Fibroblast of upper back skin (primary cell): ENCODE data around the gene DHFR2.
"Not testable (repeated sequence)": the region's sequence is repeated elsewhere in the genome, so short reads cannot be mapped to it uniquely, and the experiment has no call there.

ENCODE experiments used
- DNase-seq: peaks from one replicate; pipeline ENCODE4 v3.0.0-alpha.2; 2013

DHFR2 gene

DNA sequence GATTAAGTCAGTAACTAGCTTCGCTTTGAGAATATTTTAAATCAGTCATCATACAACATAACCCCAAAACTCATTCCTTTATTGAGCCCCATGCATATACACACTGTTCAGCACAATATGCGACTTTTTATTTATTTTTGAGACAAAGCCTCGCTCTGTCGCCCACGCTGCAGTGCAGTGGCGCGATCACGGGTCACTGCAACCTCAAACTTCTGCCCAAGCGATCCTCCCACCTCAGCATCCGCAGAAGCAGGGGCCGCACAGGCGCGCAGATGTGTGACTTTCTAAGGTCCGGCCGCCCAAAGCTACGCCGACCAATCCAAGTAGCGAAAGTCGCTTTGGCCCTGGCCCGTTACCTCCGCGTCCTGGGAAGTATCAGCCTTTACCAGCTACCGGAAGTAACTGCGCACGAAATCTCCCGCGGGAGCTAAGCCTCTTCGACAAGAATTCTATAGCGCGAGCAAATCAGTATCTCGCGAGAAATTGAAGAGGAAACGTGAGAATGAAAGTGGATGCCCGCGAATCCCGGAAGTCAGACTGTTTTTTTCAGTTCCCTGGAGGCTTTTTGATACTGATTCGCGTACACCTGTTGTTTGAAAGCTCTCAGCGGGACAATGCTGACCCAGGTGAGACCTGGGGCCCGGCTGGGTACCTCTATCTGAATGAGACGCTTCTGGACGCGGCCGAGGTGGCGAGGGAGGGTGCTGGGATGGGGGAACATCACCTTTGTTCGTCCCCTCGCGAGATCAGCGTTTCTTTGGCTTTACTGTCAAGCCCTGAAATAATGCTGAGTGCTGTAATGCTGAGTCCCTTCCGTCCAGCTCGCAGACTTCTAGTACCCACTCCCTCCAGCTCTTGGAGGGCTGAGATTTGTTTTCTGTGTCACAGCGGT, at the start of gene DHFR2, which contains the start of gene NSUN3:
Gene DHFR2, minus strand, starts transcription at position 404 of the 892 bp plus-strand sequence. CDS start 1,405 bp downstream, outside the sequence.
Gene NSUN3, plus strand, starts transcription at position 549 of the 892 bp plus-strand sequence. Its CDS starts 66 bp downstream, at position 615.
- DNase-seq: peak; percentile 99

DNA sequence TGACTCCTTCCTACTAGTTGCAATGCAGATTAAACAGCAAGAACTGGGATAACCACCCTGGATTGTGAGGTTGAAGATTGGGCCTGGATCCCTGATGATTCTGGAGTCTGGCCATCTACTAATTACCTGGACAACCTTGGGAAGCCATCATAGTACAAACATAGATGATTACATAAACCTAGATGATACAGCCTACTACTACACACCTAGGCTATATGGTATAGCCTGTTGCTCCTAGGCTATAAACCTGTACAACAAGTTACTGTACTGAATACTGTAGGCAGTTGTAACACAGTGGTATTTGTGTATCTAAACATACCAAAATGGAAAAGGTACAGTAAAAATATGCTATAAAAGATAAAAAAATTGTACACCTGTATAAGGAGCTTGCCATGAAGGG, 48.1 kb upstream of the DHFR2 start:
- DNase-seq: no peak

DNA sequence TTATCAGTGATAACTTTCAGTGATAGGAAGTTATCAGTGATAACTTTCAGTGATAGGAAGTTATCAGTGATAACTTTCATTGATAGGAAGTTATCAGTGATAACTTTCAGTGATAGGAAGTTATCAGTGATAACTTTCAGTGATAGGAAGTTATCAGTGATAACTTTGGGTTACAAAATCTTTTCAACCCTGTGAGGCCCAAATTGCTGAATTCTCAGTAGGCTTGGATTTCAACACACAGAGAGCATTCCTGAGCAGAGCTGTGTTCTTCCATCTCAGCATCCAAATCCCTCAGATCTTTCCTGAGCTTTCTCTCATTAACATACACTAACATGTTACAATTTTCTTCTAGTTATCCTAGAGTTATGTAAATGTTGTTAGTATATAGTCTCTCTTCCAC, 47.5 kb upstream of the DHFR2 start:
- not testable (repeated sequence) for DNase-seq

DNA sequence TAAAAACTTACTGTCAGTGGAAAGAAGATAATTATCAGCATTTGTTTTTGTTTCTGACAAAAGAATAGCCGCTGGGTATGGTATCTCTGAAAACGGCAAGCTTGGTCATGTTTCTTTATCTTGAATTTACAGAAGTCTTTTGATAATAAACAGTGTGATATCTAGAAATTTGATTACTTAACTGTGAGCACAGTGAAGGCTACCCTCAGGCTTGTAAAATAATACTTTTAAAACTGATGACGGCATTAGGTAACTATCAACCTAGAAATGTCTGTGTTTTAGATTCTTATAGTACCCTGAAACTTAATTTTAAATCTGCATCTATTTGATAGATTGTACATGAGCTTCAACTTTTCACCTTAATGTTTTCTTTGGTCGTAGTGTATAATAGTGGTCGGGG, 43.6 kb upstream of the DHFR2 start:
- DNase-seq: no peak

DNA sequence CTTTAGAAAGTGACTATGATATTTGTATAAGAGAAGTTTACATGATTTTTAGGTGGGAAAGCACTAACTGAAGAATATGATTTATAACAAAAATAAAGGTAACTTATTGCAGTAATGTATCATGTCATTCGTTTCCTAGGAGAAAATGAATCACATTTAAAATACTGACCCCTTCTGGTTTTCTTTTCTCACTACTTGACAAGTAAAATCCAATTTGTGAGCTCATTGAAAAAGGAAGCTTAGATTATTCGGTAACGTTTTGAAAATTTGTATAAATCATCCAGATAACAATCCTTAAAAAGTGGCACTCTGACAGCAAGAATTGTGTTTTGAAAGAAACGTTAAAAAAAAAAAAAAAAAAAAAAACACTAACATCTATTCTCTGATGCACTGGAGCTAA, 39.1 kb upstream of the DHFR2 start:
- DNase-seq: no peak

DNA sequence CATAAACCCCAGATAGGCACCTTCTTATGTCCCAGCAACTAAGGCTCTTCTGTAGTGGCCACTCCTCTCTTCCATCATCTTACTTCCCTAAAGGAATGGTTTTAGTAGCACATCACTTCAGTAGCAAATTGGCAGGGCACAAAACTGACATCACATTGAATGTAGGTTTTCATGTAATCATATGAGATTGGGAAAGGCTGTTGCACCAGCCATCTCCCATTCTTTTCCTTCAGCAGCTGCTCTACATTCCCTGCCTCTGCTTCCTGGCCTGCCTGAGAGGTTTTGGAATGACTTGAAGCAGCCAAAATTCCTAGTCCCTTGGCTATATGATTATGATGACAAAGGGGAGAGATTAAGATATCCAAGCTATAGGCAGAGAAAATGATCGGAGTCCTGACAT, 36.6 kb upstream of the DHFR2 start:
- no peak for DNase-seq

DNA sequence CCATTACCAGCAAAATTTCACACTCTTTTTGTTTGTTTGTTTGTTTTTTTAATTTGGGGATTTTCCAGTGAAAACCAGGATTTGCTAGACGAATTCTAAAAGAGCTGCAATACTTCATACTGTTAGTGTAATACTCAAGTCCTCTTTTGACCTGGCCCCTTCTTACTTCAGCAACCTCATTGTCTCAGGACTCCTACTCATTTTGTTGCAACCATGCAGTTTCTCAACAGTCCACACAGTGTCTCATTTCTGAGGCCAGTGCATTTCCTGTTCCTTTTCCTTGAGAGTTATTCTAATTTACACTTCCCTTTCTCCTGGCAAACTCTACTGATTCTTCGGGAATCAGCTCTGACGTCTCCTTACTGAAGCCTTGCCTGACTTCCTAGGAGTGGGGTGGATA, 35.7 kb upstream of the DHFR2 start:
- DNase-seq: no peak

DNA sequence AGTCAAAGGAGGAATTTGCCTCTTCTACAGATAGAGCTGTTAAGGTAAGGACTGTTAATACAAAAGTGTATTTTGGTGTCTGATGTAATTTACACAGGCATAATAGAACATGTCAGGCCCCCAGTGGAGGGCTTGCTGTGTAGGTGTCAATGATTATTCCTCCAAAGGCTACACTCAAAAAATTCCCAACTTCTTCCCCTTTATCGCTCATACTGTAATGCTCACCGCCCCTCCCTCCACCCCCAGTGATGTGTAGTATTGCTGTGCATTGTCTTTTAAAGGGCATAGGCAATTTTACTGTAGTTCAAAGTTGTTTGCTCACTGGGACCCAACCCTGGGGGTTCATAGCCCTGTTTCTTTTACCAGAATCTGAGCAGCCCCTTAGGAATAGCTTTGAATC, 32.4 kb upstream of the DHFR2 start:
- DNase-seq: no peak

DNA sequence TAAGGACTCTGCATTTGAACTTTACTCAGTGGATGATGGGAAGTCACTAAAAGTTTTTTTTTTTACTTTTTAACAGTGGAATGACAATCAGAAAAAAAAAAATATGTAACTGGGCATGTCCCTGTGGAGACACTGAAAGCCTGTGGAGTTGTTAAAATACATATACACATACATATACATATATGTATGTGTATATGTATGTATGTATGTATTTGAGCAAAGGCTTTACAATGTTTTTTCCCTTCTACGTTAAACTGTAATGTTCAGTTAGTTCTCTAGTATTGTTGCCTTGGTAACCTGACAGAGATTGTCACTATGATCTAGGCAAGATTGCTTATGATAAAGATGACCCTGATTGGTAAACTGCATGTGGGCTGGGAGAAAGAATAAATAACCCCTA, 30.4 kb upstream of the DHFR2 start:
- DNase-seq: no peak

DNA sequence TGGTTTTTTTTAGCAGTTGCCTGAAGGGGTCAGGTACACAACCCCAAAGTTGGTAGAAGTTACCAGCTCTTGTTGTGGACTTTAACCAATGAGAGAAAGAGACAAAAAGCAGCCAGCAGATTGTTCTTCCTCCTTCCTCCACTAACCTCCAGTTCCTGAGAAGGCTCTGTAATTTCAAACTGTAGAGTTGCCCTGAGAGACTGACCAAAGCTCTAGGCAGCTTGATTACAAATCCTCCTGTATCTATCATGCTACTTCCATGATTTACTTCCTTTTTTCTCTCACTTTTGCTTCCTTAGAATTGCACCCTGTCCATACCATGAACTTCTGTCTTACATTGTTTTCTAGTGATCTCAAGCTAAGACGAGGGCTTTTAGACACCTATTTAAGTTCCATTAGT, 29.4 kb upstream of the DHFR2 start:
- no peak for DNase-seq

DNA sequence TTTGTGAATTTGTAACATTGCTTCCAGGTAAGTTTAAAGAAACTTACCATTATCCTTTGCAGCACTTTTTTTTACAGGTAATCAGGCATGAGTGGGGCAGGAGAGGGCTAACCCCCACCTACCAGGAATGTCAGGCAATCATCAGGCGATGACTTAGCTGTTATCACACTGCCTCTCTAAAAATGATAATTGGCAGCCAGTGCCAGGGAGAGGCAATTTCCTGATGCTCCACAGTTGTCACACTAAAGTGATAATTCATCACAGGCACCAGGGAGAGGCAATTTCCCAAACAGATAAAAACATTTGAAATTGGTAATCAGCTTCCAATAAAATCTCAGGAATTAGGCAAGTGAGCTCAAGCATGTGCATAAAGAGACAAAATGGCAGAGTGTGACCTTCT, 26.4 kb upstream of the DHFR2 start:
- DNase-seq: no peak

DNA sequence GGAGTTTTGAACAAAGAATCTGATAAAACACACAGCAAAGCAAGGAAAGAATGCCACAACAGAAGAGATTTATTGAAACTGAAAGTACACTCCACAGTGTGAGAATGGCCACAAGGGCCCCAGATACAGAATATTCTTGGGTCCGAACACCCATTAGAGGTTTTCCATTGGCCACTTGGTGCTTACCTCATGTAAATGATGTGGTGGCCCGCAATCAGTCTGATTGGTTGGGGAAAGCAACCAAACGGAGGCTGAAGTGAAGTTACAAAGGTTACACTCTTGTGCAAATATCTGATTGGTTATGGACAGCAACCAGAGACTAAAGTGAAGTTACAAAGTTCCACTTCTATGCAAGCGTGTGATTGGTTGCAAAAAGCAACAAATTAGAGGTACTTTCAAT, 20.5 kb upstream of the DHFR2 start:
- DNase-seq: no peak

DNA sequence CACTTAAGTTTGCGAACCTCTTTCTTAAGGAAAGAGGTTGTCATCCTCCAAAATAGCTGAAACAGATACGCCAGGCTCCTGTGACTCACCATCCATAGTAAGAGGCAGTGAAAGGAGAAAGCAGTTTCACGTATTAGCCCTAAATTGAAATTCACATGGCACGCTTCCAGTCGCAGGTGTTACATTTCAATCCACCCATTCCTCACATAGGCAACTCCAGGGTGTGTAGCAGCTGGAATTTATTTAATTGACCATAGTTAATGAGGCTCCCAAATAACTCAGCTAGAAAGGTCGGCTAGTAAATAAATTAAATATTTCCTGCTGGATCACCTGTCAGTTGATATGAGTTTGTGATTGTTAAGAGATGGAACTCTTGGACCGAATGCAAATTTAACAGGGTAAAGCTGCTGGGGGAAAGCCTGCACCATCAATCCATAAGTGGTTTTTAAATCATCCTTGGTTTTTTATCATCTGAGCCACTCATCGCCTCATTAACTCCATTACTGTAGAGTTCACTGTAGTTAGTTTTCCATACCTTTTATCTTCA, 19.7 kb upstream of the DHFR2 start:
- DNase-seq: no peak

DNA sequence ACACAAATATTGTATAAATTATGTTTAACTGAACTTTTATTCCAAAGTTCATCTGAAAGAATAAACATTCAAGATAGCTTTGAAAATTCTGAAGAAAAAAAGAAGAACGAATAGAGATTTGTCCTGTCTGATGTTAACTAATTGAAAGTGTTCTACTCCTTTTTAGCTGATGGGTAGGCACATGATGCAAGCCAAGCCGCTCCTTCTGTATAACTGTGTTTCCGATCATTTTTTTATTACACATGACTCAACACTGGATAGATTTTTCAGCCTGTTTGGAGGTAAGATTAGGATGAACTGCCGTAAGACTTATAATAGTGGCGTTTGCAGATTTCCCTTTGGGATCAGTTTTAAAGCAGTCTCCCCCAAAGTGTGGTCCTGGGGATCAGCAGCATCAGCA, 19.2 kb upstream of the DHFR2 start:
- DNase-seq: no peak

DNA sequence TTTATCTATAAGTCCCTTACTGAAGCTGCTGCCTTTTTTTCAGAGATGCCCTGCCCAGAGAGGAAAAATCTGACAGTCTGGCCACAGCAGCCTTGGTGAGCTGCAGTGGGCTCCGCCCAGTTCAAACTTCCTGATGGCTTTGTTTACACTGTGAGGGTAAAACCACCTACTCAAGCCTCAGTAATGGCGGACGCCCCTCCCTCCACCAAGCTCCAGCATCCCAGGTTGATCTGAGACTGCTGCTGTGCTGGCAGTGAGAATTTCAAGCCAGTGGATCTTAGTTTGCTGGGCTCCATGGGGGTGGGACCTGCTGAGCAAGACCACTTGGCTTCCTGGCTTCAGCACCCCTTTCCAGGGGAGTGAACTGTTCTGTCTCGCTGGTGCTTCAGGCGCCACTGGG, 17.8 kb upstream of the DHFR2 start:
- not testable (repeated sequence) for DNase-seq

DNA sequence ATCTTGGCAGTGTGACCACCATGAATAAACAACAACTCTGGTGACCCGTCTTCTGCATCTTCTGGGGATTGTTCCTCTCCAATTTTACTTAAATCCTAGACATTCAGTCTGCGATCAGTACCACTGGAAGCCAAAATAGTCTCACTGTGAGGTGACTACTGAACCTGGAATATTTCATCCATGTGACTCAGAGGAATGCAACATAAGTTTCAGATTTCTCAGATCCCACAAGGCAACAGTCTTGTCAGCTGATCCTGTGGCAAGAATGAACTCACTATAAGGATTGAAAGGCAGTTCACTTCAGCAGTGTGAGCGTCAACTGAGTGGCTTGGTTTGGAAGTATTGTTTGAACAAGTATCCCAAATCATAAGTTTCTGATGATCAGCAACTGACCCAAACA, 13.3 kb upstream of the DHFR2 start:
- DNase-seq: peak; percentile 60

DNA sequence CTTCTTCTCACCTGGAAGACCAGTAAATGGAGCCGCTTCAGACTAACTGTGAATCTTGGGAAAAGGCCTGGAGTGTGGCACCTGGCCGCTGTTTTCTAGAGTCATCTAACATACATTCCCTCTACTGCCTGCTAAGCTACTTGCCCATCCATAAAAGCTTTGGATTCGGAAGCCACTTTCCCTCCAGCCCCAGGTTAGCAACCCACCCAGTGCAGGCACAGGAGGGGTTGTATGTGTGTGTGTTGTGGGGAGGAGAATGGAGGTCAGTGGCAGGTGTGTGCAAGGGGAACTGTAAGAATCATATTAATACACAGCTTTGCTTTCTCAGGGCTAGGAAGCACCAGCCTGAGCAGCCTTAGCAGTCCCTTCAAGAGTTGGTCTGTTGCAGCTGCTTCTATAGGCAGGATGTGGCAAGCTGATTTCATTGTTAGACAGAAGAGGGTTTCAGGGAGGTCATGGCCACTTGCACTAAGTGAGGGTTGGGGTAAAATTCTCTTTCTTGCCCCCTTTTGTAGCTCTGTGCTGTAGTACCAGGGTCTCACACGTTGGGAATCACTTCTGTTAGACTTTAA, 9.1 kb upstream of the DHFR2 start:
- DNase-seq: no peak

DNA sequence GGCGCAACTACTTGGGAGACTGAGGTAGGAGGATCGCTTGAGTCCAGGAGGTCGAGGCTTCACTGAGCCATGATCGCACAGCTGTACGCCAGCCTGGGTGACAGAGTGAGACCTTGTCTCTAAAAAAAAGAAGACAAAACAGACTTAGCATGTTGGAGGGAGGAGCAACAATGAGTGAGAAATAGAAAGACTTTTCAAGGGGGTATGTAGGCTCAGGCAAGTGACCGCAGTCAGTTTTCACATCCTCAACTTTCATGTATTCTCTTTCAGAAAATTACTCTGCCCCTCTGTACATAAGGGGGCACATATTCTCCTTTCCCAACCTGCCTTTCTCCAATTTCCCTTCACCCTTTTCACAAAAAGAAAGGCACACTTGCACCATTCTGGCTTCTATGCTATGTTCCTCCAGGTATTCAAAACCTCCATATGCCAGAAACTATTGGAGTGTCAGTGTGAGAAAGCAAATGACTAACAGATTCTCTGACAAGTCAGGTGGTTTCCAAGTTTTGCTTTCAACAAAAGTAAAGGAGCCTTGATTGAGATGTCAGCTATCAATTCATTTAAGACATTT, 7.7 kb upstream of the DHFR2 start:
- no peak for DNase-seq

DNA sequence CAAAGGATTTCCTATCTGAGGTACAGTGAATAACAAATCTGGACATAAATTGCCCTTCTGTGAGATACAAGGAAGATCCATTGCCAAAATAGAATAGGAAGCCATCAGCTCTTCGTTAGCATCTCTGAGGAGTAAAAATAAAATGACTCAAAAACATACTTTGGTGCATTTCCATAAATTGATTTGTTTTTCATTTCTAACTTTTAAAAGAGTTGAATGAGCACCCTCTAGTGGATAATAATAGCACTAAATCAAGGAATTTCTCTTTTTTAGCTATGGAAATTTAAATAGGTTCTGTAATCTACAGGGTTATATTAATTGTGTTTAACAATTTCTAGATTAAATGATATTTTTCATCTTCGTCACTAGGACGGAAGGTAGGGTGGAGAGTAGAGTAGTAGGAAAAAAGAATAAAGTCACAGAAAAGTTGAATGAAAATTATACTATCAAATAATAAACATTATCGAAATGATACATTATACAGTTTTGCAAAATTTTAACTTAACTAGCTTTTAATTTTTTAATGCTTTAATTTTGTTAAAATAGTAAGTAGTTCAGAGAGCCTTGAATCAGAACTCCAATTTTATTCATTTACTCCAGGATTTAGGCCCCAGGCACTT, 6.6 kb upstream of the DHFR2 start:
- DNase-seq: peak; percentile 24

DNA sequence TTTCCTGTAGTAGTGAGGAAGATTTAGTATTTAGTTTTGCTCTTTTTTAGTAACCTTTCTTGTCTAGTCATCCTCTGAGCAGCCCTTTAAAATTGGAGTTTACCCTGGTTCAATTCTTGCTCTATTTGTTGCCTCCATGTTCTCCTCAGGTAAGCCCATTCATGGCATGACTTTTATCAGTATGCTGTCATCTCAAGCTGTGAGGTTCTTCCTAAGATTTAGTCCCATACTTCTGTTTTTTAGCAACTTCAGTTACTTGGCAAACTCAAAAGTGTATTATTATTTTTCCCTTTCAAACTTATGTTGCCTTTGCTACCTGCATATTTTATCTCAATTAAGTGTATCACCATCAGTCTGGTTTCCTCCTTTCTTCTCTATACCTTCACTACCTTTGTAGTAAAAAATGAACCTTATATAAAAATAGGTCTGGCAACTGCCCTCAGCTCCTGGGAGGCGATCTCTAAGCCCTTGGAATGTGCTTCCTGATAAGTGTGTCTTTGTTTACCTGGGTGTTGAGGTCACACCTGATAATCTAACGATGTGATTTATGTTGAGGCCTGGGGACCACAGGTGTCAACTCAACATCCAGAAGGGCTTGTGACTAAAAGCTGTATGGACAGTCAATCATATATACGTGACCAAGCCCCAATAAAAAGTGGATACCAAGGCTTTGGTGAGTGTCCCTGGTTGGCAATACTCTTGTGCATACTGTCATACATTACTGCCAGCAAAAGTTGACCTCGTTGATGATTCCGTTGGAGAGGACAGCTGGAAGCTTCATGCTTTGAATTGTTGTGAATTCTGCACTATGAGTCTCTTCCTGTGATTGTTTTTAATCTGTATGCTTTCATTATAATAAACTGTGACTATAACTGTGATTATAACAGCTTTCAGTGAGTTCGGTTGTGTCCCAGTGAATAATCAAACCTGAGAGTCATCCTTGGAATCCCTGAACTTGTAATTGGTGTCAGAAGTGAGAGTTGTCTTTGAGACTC, 4.1 kb upstream of the DHFR2 start:
- DNase-seq: no peak

DNA sequence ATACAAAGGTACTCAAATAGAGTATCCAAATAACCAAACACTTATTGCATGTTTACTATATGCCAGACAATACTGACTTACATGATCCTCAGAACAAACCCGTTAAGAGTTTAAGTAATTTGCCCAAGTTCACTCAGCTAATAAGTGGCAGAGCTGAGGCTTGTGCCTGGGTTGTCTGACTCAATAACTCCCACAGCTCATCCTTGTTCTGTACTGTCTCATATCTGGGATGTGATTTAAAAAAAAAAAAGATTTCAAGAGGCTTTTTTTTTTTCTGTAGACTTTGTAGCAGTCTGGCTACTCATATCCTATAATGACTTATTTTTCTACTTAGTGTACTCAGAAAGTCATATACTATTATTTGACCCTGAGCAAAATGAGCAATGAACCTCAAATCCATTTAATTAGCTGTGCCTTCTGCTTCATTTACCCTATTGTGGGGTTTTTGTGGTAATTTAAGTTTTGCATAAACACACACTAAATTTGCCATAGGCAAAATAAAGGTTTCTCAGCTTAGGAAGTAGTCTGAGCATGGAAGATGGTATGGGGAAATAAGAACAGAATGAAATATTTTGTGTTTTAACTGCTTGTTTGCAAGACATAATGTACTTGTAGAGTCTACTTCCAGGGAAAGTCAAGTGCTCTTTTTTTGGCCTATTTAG, 3.2 kb upstream of the DHFR2 start:
- no peak for DNase-seq

DNA sequence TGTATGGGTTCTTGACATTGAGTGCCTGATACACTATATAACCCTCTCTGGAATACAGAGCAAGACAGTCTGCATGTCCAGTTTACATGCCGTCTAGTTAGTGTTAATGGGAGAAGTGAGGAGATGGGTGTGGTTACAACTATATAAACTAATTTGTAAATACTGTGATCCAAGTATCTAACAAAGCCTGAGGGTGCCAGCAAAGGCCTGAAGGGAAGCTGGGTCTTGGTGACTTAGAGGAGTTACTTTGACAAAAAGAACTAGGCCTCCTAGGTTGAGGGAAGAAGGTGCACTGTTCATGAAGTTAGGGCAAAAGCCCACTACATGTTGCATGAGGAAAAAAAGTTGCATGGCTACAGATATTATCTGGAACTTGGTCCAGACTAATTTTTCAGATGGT, 2.4 kb upstream of the DHFR2 start:
- no peak for DNase-seq
